Fibroblast of villous mesenchyme (primary cell): ENCODE data around the gene MYBBP1A. TPM values are rescaled to one million over a fixed set of nuclear protein-coding genes. Genes with fewer than 3 reads are reported as not detected.

Experiments
- DNase-seq: peaks from one replicate; pipeline ENCODE4 v3.0.0-alpha.2; 2010; ENCODE audit warnings: low read depth
- H3K4me3 ChIP-seq: 2 replicates; pipeline ENCODE4 v1.5.1; 2011; ENCODE audit warnings: low read depth, mild to moderate bottlenecking, low read length
- total RNA-seq: library from RNA; depleted of rRNA; stranded (reverse); fragments of >200 nt; gene quantifications from 2 replicates; pipeline ENCODE4 v1.2.3, GENCODE V29; 2012
- TF ChIP-seq, protein P1 (sequence below): IDR thresholded peaks from 2 replicates; pipeline ENCODE4 v1.5.1; 2012; ENCODE audit warnings: low read depth, mild to moderate bottlenecking, low read length; ENCODE audit not compliant: insufficient read depth

Gene MYBBP1A
- total RNA-seq, 1 donor: 61.7 TPM

DNA sequence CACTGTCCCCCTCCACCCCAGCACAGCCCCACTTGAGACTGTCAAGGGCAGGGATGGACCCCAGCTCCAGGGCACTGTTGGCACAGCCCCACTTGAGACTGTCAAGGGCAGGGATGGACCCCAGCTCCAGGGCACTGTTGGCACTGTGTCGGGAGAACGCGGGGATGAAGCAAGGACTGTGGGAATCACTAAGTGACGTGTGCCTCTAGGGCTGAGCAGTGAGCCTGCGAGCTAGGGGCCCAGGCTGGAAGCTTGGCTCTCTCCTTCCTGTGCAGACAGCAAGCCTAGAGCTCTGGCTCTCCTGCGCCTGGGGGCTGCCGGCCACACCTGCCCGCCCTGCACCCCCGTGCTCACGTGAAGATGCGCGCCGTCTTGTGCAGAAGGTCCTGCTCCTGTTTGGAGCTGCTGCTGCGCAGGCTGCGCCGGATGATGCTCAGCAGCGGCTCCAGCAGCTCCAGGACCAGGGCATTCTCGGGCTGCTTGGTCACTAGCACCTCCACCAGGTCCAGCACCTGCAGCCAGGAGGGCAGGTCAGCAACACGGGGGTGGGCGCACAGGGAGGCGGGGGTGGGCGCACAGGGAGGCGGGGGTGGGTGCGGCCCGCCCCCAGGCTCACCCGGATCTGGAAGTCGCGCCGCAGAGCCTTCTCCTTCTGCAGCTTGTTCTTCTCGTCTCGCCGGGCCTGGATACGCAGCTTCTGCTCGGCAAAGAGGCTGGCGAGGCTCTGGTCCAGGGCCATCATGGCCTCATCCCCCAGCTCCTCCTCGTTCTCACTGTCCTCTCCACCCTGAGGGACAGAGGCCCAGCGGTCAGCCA is 10.8 kb downstream of the MYBBP1A start:
- TF ChIP-seq, protein P1, sequence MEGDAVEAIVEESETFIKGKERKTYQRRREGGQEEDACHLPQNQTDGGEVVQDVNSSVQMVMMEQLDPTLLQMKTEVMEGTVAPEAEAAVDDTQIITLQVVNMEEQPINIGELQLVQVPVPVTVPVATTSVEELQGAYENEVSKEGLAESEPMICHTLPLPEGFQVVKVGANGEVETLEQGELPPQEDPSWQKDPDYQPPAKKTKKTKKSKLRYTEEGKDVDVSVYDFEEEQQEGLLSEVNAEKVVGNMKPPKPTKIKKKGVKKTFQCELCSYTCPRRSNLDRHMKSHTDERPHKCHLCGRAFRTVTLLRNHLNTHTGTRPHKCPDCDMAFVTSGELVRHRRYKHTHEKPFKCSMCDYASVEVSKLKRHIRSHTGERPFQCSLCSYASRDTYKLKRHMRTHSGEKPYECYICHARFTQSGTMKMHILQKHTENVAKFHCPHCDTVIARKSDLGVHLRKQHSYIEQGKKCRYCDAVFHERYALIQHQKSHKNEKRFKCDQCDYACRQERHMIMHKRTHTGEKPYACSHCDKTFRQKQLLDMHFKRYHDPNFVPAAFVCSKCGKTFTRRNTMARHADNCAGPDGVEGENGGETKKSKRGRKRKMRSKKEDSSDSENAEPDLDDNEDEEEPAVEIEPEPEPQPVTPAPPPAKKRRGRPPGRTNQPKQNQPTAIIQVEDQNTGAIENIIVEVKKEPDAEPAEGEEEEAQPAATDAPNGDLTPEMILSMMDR: no peak
- no peak for DNase-seq
- no peak overlapping the region for H3K4me3 ChIP-seq

DNA sequence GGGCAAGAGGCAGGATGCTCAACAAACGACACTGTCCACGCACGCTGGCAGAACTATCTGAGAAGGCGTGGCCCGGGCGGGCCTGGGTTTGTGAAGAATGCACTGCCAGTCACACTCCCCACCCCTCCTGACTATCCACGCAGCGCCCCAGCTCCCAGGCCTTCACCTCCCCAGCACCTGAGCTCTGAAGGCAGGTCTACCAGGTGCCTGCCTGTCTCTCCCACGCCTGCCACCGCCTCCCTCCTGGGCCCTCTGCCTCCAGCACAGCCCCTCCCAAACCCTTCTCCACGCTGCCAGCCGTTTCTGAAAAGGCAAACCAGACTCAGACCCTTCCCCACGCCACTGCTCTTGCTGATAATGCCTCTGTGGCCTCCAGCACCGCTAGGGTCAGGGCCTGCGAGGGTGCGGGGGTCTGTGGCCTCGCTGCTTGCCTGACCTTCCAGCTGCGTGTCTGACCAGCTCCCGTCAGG is 11.6 kb downstream of the MYBBP1A start:
- TF ChIP-seq, protein P1: no peak
- no peak for DNase-seq

DNA sequence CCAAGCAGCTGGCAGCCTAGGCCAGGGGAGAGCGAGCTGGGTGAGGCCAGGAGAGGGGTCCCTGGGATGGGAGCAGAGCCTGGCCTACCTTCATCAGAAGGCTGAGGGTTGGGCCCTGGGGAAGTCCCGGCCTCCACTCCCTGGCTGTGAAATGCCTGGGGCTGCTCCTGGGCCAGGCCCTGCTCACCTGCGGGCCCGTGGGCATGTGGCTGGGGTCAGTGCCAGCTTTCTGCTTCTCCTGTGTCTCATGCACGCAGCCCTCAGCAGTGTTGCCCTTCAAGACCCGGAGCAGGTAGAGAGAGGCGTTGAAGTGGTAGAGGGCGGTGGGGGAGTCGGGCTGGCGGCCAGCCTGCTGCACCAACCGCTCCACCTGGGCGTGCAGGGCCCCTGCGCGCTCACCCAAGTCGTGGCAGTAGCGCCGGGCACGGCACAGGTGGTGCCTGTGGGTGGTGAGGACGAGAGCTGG is 12.4 kb downstream of the MYBBP1A start:
- DNase-seq: no peak
- H3K4me3 ChIP-seq: no peak overlapping the region
- TF ChIP-seq, protein P1: no peak

More for the DNA sequence above, 11.6 kb downstream of the MYBBP1A start:
- H3K4me3 ChIP-seq: no peak overlapping the region

DNA sequence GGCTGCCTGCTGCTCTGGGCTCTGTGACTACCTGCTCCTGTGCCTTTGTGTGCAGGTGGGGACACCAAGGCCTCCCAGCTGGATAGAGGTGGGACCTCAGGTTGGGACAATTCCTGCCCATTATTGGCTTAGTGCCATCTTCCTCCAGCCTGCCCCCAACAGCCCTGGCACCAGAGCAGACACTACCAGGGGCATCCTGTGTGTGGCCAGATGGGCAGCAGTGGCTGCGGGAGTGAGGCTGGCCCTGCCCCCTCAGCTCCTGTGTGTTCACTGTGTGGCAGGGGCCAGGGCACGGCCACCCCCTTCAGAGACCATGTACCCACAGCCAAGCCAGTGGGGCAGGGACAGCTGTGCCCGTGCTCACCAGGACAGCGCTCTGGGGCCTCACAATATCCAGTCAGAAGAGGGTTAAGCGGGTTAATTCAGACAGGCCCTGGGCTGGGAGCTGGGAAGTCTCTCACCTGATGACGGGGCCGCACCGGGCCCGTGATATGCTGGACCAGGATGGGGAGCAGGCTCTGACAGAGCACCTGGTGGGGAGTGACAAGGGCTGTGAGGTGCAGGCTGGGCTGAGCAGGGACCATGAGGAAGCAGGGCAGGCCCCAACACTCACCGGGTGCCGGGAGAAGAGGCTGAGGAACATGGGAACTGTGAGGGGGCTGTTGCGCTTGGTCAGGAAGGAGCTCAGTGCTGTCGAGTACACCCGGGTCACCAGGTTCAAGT is 13.0 kb downstream of the MYBBP1A start:
- no peak for DNase-seq
- H3K4me3 ChIP-seq: no peak overlapping the region
- TF ChIP-seq, protein P1: no peak

DNA sequence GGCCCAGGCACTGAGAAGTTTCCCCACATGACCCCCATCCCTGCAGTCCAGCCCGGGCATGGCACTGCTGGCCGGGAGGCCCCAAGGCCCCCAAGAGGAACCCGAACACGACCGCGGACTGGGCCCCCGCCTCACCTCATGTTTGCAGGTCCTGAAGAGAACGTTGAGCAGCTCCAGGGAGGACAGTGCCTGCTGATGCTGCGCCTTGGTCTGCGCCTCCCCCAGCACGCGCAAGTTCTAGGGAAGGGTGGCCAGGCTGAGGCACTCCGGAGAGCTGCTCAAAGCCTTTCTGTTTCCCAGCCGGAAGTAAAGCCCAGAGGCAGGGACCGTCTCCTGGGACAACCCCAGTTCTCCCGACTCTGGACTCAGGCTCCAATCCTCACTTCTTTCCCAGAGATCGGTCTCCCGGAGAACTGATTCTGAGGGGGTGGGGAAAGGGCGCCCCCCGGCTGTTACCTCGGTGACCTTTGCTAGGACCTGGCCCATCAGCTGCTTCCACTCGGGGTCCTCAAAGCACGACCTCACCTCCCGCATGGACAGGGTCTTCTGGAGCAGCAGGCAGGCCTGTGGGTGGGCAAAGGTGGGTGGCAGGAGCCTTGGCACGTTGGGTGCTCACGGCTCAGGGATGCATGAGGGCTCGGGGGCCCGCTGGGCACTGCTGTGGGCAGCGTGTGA is 13.7 kb downstream of the MYBBP1A start:
- TF ChIP-seq, protein P1: peak; percentile 4
- no peak overlapping the region for H3K4me3 ChIP-seq
- DNase-seq: no peak

DNA sequence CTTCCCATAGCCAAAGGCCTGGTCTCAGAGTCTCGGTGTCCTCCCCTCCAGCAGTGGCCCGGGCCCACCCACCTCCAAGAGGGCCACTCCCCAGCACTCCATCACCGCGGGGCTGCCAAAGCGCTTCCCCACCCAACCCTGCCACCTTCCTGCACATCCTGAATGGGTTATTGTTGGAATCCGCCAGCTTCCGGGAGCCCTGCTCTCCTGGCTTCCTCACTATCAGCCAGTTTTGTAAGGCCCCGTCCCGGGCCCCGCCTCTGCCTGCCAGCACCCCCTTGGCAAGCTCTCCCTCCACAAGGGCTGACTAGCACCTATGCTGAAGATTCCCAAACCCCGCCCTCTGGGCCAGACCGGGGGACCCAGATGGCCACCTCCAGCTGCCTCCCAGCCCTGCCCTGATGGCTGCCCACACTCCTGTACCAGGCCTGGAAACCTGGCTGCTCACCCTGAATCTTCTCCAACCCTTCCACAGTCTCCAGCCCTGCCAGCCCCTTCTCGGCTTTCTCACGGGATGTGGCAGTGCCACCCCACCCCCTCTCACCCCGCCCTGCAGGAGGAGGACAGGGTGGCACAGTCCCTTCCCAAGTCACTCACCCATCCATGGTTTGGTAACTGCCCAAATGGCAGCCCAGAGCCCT is 14.4 kb downstream of the MYBBP1A start:
- no peak for DNase-seq
- H3K4me3 ChIP-seq: no peak overlapping the region
- TF ChIP-seq, protein P1: no peak
